NCI-H2081 treated with DMSO at 0.1 percent for 48 hours (cell line): ENCODE measurements around the gene CMTM7.
"Not testable (repeated sequence)": the region's sequence is repeated elsewhere in the genome, so short reads cannot be mapped to it uniquely, and the experiment has no call there.

Experiments
- DNase-seq: peaks from one replicate; lab custom pipeline; 2025; lab: John Stamatoyannopoulos, UW

The CMTM7 gene

DNA sequence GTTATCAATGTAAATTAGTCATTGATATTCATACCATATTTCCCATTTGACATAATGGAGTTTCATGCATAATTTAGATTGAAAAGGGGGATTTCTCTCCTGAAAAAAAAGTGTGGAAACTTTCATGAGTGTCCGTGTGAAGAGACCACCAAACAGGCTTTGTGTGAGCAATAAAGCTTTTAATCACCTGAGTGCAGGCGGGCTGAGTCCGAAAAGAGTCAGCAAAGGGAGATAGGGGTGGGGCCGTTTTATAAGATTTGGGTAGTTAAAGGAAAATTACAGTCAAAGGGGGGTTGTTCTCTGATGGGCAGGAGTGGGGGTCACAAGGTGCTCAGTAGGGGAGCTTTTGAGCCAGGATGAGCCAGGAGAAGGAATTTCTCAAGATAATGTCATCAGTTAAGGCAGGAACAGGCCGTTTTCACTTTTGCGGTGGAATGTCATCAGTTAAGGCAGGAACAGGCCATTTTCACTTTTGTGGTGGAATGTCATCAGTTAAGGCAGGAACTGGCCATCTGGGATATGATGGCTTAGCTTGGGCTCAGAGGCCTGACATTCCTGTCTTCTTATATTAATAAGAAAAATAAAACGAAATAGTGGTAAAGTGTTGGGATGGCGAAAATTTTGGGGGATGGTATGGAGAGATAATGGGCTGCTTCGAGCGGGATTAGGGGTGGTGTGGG is 69.3 kb downstream of the CMTM7 start:
- DNase-seq = not testable (repeated sequence)

DNA sequence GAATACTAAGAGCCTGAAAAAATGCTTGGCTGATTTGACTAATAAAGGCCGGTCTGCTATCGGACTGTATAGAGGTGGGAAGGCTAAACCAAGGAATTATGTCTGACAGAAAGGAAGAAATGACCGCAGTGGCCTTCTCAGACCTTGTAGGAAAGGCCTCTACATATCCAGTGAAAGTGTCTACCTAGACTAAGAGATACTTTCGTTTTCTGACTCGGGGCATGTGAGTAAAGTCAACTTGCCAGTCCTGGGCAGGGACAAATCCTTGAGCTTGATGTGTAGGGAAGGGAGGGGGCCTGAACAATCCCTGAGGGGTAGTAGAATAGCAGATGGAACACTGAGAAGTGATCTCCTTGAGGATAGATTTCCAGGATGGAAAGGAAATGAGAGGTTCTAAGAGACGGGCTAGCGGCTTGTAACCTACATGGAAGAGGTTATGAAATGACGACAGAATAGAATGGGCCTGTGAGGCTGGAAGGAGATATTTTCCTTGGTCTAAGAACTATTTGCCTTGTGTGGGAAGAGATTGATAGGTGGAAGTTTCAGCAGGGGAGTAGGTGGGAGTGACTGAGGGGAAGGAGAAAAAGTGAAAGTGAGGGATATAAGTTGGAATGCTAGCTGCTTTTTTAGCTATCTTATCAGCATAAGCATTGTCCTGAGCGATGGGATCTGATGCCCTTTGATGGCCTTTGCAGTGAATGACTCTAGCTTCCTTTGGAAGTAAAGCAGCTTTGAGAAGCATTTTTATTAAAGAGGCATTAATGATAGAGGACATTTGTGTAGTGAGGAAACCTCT is 70.7 kb downstream of the CMTM7 start:
- DNase-seq = not testable (repeated sequence)

DNA sequence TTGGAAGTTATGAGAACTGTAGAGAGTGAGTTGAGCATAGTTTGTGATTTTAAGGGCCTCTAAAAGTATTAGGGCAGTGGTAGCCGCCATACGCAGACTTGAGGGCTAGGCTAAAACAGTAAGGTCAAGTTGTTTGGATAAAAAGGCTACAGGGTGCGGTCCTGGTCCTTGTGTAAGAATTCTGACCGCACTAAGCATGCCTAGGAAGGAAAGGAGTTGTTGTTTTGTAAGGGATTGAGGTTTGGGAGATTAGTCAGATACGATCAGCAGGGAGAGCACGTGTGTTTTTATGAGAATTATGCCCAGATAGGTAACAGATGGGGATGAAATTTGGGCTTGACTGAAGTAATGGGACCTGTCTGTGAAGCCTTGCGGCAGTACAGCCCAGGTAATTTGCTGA is 71.8 kb downstream of the CMTM7 start:
- DNase-seq = not testable (repeated sequence)

DNA sequence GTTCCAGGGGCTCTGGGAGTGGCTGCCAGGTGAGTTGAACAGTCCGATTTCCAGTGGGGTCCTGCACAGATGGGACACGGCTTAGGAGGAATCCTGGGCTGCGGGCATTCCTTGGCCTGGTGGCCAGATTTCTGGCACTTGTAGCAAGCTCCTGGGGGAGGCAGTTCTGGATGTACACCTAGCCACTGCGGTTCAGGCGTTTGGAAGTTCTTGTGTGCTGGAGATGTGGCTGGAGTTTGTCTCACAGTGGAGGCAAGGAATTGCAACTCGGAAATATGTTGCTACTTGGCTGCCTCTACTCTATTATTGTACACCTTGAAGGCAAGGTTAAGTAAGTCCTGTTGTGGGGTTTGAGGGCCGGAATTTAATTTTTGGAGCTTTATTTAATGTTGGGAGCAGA is 73.1 kb downstream of the CMTM7 start:
- DNase-seq = not testable (repeated sequence)

DNA sequence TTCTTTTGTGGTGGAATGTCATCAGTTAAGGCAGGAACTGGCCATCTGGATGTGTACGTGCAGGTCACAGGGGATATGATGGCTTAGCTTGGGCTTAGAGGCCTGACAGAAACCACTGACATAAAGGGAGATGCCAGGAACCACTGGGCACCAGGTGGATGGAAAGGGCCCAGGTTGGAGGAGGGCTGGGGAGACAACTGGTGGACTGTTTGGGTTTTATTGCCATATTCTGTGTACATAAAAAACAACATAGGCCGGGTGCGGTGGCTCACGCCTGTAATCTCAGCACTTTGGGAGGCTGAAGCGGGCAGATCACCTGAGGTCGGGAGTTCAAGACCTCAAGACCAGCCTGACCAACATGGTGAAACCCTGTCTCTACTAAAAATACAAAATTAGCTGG is 75.2 kb downstream of the CMTM7 start:
- not testable (repeated sequence) for DNase-seq

DNA sequence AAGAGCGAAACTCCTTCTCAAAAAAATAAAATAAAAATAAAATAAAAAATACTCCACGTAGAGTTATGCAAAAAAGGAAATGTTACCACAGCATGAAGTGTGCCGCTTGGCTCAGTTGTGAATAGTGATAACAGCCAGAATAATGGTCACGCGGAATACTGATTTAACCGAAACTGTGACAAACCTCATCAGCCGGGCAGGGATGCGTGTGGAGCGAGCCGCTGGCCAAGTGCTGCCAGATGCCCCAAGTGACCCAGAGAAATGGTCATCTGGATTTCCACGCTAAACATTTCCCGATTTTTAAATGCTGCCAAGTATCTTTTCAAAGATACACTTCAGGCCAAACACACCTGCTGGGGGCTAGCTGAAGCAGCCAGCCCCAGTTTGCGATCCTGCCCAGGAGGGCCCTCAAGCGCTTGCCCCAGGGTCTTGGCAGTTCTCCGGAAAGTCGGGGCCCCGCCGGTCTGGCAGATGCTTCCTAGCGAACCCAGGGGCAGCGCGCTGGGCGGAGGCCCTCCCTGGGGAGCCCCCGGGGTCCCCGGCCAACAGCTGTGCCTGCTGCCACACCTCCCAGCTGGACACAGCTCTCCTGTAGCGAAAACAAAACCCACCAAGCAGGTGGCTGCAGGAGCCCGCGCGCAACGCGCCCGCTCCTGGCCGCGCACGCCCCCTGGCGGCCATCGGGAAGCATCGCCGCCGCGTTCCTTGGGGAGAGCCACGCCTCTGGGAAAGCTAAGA is 75.8 kb downstream of the CMTM7 start:
- DNase-seq = peak; percentile 20

DNA sequence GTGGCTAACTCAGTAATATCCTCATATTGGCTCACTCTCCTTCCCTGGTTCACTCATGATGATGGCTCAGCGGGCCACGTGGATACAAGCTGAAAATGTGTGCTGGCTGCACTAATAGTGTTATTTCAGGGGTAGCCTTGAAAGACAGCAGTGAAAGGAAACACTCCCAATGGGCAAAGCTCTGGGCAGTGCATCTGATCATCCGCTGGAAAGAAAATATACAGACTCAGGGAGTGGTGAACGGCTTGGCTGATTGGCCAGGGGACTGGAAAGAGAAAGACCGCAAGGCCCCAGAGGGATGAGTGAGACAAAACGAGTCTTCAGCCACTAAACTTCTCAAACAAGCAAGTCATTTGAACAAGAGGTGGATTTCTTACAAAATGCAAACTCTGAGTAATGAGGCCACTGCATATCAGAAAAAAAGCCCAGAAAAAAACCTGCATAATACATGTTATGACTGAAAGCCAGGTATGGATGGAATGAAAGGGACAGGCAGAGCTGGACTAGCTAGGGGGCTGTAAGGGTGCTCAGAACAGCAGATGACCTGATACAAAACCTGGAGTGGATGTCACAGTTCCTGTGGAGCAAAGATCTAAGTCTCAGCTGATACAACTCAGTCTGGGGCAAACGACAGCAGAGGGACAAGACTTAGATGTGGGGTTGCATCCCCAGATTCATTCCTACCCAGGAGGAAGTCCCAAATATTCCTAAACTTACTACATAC is 77.7 kb downstream of the CMTM7 start:
- no peak for DNase-seq

DNA sequence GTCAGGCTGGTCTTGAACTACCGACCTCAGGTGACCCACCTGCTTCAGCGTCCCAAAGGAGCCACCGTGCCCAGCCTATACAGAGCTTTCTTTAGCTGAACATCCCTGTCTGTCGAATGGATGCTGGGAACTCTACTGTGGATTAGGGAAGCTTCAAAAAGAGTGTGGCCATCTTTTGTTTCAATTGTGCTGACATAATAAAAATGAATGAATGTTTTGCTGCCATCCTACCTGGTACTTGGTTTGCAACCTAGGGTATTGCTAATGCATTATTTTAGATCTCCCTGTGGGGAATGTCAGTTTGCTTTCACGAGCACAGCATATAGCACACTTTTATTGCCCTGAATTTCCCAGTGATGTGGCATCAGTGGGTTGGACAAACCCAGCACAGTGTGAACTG is 78.7 kb downstream of the CMTM7 start:
- no peak for DNase-seq

DNA sequence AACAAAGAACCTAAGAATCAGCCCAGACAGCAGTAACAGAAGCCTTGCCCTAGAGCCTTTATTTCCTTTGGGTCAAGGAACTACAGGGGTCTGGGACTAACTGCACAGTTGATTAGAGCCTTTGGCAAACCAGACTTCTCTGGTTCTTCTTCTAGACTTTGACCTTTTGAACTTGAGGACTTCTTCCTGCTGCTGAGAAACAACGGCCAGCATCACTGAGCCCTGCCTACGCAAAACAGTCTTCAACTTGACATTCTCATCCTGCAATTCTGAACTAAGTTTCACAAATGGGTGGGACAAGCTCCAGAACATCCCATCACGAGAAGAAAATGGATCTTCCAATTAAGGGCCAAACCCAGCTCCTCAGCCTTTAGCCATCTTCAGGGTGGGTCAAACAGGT is 79.6 kb downstream of the CMTM7 start:
- no peak for DNase-seq

DNA sequence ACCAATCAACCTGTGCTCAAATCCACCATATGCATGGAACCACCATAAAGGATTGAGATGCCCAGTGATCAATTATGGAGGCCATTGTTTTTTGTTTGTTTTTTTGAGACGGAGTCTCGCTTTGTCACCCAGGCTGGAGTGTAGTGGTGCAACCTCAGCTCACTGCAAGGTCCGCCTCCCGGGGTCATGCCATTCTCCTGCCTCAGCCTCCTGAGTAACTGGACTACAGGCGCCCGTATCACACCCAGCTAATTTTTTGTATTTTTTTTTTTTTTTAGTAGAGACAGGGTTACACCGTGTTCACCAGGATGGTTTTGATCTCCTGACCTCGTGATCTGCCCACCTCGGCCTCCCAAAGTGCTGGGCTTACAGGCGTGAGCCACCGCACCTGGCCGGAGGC is 80.5 kb downstream of the CMTM7 start:
- not testable (repeated sequence) for DNase-seq

DNA sequence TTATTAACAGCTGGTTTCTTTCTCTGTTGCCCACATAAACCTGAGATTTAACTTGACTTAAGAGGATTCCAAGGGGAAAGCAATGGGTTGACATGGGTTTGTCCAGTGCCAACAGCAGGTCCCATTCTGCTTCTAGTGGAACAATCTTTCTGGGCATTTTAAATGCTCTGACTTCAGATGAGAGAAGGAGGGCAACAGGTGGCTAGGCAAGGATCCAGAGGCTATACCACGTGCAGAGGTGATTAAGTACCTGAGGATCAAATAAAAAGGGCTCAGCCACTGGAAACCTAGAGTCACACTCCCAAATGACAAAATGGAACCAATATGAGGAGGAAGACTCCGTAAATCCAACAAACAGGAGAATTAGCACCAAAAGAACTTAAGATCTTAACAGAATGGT is 82.5 kb downstream of the CMTM7 start:
- no peak for DNase-seq

DNA sequence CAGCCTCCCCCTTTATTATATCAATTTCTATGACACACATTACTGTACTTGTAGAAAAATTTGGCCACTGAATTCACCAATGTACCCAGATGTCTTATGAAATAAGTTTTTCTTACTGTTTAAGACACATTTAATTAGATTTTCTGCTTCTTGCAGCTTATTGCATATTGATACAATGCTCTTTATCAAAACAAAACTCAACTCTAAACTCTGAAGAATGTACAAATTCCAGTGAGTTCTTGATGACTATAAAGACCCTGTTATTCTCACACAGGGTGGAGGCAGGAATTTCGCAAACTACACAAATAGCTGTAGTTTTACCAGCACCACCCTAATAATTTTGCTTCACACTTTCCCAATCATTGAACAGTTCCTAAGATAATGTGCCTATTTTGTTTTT is 89.0 kb downstream of the CMTM7 start:
- no peak for DNase-seq

DNA sequence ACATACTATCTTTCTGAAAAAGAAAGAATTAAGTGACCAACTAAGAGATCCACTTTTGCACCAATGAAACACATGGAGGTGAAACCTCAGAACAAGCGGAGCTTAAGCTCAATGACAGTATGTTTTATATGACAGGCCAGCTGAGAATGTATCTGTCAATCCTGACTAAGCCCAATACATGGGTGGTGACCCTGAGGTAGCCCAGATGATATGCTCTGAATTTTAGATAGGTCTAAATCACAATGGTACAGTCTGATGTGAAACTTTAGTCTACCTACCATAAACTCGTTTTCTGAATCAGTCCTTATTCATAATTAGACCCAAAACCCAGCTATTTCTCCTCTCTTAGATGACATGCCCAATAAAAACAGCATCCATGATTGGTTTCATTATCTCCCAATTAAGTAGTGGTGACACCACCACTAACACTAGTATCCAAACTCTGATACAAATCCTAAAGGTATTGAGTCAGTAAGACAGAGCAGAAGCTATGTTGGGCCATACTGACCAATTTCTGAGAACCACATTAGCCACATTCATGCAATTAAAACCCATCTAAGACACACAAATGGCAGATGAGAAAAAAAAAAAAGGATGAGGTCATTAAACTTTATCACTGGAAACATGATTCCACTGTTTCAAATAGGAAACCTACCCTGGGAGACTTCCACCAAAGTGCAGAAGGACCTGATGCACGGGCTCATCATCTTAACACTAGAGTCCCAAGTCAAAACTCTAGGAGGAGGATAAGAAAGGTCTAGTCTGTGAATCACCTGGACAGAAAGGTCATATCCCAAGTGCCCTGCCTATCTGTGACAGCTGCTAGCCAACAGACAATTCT is 90.4 kb downstream of the CMTM7 start:
- no peak for DNase-seq

DNA sequence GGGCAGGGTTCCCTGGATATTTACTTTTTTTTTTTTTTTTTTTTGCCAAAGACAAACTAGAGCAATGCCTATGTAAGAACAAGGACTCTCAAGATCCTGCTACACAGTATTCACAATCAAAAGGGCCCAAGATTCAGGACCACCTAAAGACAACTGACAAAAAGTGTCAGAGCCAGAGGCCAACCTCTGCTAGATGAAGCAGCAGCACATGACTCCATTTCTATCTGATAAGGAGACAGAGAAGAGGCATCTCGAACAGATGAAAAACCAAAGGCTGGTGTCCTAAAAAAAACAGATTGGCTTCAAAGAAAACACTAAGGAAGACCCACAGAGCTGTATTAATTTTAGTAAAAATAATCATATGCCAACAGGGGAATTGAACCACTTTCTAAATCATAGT is 91.0 kb downstream of the CMTM7 start:
- DNase-seq = no peak

DNA sequence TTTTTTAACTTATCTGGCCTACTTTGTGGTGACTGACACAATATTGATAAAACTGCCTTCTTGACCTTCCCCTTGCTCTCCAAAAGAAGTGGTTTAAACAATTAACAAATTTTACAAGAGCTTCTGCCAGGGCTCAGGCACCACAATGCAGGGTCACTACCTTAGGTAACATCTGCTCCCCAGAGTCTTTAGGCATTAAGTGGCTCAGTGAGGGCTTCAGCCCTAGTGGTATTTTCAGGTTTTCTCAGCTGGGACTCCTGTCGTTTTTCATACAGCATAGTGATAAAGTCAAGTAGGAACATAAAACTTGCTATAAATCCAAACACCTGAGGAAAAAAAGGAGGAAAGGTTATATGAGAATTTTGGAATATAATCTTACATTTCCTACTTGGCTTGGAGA is 92.1 kb downstream of the CMTM7 start:
- no peak for DNase-seq

DNA sequence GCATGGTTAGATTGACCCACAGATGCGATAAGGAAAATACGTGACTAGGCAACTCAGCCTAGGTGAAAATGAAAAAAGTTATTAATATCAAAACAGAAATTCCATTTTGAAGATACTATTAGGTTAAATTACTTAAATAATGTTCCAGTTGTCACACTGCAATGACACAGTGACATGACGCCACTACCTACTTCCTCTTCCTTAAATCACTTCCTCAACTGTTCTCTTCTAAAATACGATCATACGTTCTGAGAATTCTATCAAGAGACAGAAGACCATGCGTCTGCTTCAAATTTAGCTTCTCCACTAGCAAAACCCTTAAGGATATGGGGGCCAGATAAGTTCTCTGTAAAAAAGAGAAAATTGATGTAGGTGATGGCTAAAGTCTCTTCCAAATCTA is 92.8 kb downstream of the CMTM7 start:
- DNase-seq = no peak

DNA sequence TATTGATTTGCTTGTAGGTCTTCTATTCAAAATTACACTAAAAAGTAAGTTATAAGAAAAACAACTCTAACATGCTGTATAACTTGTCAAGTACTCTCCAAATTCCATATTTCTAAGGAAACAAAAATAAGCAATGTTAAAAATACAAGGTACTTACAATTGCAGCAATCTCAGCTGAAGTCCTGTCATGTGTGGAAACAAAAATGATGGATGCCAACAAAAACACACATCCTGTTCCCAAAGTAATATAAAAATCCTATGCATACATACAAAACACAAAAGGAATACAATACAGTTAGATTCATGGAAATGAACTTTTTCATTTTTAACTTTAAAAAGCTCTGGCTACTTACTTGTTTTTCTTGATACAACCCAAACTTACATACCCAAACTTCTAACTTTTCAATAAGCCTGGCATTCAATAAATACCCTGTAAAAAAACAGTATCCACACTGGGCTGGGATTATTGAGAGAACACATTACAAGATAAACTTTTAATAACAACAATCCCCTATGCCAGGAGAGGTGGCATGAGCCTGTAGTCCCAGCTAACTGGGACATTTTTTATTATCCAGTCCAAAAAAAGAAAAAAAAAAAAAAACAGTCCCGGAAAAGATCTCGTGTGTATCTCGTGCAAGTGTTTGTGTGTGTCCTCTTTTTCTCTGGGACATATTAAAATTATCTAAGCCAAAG is 96.3 kb downstream of the CMTM7 start:
- no peak for DNase-seq

DNA sequence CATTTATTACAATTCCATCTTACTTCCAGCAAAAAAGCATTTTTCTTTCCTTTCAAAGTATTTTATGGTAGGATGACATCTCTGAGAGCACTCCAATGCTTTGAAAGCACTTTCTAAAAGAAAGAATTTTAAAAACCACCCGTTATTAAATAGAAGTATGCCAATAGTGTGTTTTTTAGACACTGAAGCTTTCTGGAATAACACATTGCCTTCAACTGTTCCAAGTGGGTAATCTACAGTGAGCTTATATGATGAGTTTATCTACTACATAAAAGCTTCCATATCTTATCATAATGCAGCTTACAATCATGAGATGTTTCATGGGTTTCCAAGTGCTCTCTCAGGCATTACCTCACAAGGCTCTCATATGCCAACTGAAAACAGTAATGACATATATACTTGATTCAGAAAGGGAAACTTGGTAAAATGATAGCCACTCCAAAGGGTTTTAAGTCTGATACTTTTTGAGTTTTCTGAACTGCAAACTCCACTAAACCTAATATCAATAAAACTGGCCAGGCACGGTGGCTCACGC is 96.9 kb downstream of the CMTM7 start:
- DNase-seq = no peak

DNA sequence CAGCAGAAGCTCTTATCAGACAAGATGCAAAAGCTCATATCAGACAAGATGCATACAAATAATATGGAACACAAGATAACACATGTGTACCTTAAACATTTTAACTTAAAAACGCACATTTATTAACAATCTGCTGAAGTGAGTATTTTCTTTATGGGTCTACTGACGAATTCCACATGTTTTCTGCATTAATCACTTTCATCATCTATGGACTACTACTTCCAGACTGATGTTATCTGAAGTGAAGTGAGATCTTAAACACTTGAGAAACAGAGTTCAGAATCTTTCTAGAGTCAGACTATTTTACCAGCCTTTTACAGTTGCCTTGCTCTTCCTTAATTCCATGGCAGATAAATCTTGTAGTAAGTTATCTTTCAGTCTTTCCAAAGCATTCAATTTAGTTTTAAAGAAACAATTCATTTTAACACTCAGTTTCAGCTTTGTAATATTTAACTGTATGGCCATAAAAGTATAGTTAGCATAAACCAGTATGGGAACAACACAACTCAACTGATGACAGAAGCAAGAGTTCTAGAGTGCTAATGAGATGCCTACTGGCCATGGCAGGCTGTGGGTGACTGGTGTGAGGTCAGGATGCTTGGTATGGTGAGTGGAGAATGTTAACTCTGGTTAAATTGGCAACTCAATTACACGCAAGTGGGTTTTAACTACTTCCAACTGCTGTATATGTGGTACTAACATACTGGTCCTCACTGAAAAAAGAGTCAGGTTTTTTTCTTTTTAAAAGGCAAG is 101.2 kb downstream of the CMTM7 start:
- DNase-seq = no peak
